H9 (cell line): ENCODE measurements around the gene CHAMP1. TPM values are rescaled to one million over a fixed set of nuclear protein-coding genes. Genes with fewer than 3 reads are reported as not detected.

Experiments
- DNase-seq: peaks from one replicate; pipeline ENCODE4 v3.0.0-alpha.2; 2017
- H2AFZ ChIP-seq: one replicate; pipeline ENCODE4 v1.6.1; 2013; ENCODE audit warnings: mild to moderate bottlenecking, low read length, control low read depth, moderate library complexity
- H2AK5ac ChIP-seq: 2 replicates; pipeline ENCODE4 v1.6.1; 2013; ENCODE audit warnings: low read length, control low read depth, mixed read lengths; ENCODE audit not compliant: insufficient read length
- H2BK120ac ChIP-seq: one replicate; pipeline ENCODE4 v1.6.1; 2013; ENCODE audit warnings: low read depth, mild to moderate bottlenecking, low read length, control low read depth, inconsistent platforms; ENCODE audit not compliant: poor library complexity, severe bottlenecking
- H2BK12ac ChIP-seq: 2 replicates; pipeline ENCODE4 v1.6.1; 2013; ENCODE audit warnings: low read length, control low read depth, mixed read lengths, low read depth; ENCODE audit not compliant: insufficient read length
- H2BK15ac ChIP-seq: 2 replicates; pipeline ENCODE4 v1.6.1; 2013; ENCODE audit warnings: low read depth, low read length, control low read depth
- H2BK20ac ChIP-seq: one replicate; pipeline ENCODE4 v1.6.1; 2013; ENCODE audit warnings: low read depth, mild to moderate bottlenecking, low read length, control low read depth, inconsistent platforms; ENCODE audit not compliant: poor library complexity, severe bottlenecking
- H2BK5ac ChIP-seq: 2 replicates; pipeline ENCODE4 v1.6.1; 2013; ENCODE audit warnings: low read length, control low read depth, mixed read lengths; ENCODE audit not compliant: insufficient read length
- H3K14ac ChIP-seq: 2 replicates; pipeline ENCODE4 v1.6.1; 2013; ENCODE audit warnings: low read length, control low read depth; ENCODE audit not compliant: insufficient read depth
- H3K18ac ChIP-seq: 2 replicates; pipeline ENCODE4 v1.6.1; 2013; ENCODE audit warnings: low read depth, mild to moderate bottlenecking, mixed read lengths, low read length, control low read depth; ENCODE audit not compliant: insufficient read length
- H3K23ac ChIP-seq: 2 replicates; pipeline ENCODE4 v1.6.1; 2013; ENCODE audit warnings: low read length, control low read depth, mixed read lengths, low read depth; ENCODE audit not compliant: insufficient read length
- H3K23me2 ChIP-seq: 2 replicates; pipeline ENCODE4 v1.6.1; 2013; ENCODE audit warnings: low read depth, mild to moderate bottlenecking, mixed read lengths, low read length, control low read depth; ENCODE audit not compliant: insufficient read length, poor library complexity, severe bottlenecking
- H3K27ac ChIP-seq: 2 replicates; pipeline ENCODE4 v1.5.1; 2013; ENCODE audit warnings: low read length, control low read depth, mixed read lengths, low read depth; ENCODE audit not compliant: insufficient read length
- H3K27me3 ChIP-seq: 2 replicates; pipeline ENCODE4 v1.6.1; 2013; ENCODE audit warnings: low read length, control low read depth, inconsistent platforms; ENCODE audit not compliant: insufficient read depth
- H3K4ac ChIP-seq: 2 replicates; pipeline ENCODE4 v1.6.1; 2013; ENCODE audit warnings: low read depth, mild to moderate bottlenecking, control low read depth, inconsistent platforms, low read length, moderate library complexity
- H3K4me1 ChIP-seq: 2 replicates; pipeline ENCODE4 v1.6.1; 2013; ENCODE audit warnings: low read length, control low read depth, inconsistent platforms; ENCODE audit not compliant: insufficient read depth
- H3K4me2 ChIP-seq: 2 replicates; pipeline ENCODE4 v1.6.1; 2013; ENCODE audit warnings: low read length, control low read depth, mixed read lengths; ENCODE audit not compliant: insufficient read length, insufficient read depth
- H3K56ac ChIP-seq: 2 replicates; pipeline ENCODE4 v1.6.1; 2013; ENCODE audit warnings: low read depth, mild to moderate bottlenecking, mixed read lengths, low read length, control low read depth; ENCODE audit not compliant: insufficient read length
- H3K79me1 ChIP-seq: 2 replicates; pipeline ENCODE4 v1.6.1; 2013; ENCODE audit warnings: low read depth, mild to moderate bottlenecking, moderate library complexity, low read length, control low read depth, inconsistent platforms; ENCODE audit not compliant: insufficient read depth, poor library complexity, severe bottlenecking
- H3K79me2 ChIP-seq: 2 replicates; pipeline ENCODE4 v1.6.1; 2013; ENCODE audit warnings: low read length, control low read depth, inconsistent platforms; ENCODE audit not compliant: insufficient read depth
- H3K9ac ChIP-seq: 2 replicates; pipeline ENCODE4 v1.6.1; 2013; ENCODE audit warnings: low read length, control low read depth, mixed read lengths; ENCODE audit not compliant: insufficient read length; ENCODE audit errors: extremely low read depth
- H3K9me3 ChIP-seq: one replicate; pipeline ENCODE4 v1.6.1; 2013; ENCODE audit warnings: low read depth, low read length, inconsistent platforms; ENCODE audit not compliant: control insufficient read depth
- H3T11ph ChIP-seq: one replicate; pipeline ENCODE4 v1.6.1; 2013; ENCODE audit warnings: mild to moderate bottlenecking, low read length, control low read depth, inconsistent platforms
- H4K20me1 ChIP-seq: one replicate; pipeline ENCODE4 v1.6.1; 2013; ENCODE audit not compliant: control insufficient read depth, insufficient read length, insufficient read depth
- H4K5ac ChIP-seq: 2 replicates; pipeline ENCODE4 v1.6.1; 2013; ENCODE audit warnings: low read depth, mild to moderate bottlenecking, mixed read lengths, low read length, control low read depth; ENCODE audit not compliant: insufficient read length
- H4K8ac ChIP-seq: replicated peaks from 2 replicates; pipeline ENCODE4 v1.6.1; 2013; ENCODE audit warnings: low read length, control low read depth, mixed read lengths, low read depth; ENCODE audit not compliant: insufficient read length
- H4K91ac ChIP-seq: 2 replicates; pipeline ENCODE4 v1.6.1; 2013; ENCODE audit warnings: low read depth, mild to moderate bottlenecking, moderate library complexity, mixed read lengths, low read length, control low read depth; ENCODE audit not compliant: insufficient read length
- H3K27ac Mint-ChIP-seq, 3 experiments: 2 replicates in 2 of 3; 3 replicates in 1 of 3; pipeline ENCODE4 v1.8.0; 2020 to 2021; ENCODE audit warnings: mixed read lengths in 3 of 3, mild to moderate bottlenecking in 1 of 3, moderate library complexity in 1 of 3
- H3K27me3 Mint-ChIP-seq: 2 replicates; pipeline ENCODE4 v1.8.0; 2021; ENCODE audit warnings: low read depth, mild to moderate bottlenecking, moderate library complexity, mixed read lengths
- H3K36me3 Mint-ChIP-seq, 3 experiments: 2 replicates in 2 of 3; 3 replicates in 1 of 3; pipeline ENCODE4 v1.8.0; 2020 to 2021; ENCODE audit warnings: low read depth in 3 of 3, mixed read lengths in 3 of 3; ENCODE audit not compliant: insufficient read depth in 1 of 3
- H3K4me1 Mint-ChIP-seq, 2 experiments: 2 replicates each; pipeline ENCODE4 v1.8.0; 2020; ENCODE audit warnings: mixed read lengths in 2 of 2
- H3K4me3 Mint-ChIP-seq, 2 experiments: 2 replicates in 1 of 2; 3 replicates in 1 of 2; pipeline ENCODE4 v1.8.0; 2020 to 2021; ENCODE audit warnings: mild to moderate bottlenecking in 2 of 2, mixed read lengths in 2 of 2, moderate library complexity in 1 of 2
- H3K9me3 Mint-ChIP-seq, 2 experiments: 2 replicates in 1 of 2; 3 replicates in 1 of 2; pipeline ENCODE4 v1.8.0; 2020; ENCODE audit warnings: mild to moderate bottlenecking in 2 of 2, mixed read lengths in 2 of 2, moderate library complexity in 1 of 2
- WGBS: extraction: QIAGEN DNeasy Blood & Tissue Kit; methylation state at CpG from one replicate; pipeline ENCODE4 v1.1.7; 2013; ENCODE audit warnings: missing lambda C conversion rate, low lambda C conversion rate, mixed read lengths; ENCODE audit not compliant: insufficient read length; ENCODE audit errors: extremely low coverage; 5-methylcytosine and 5-hydroxymethylcytosine counted together
- total RNA-seq: library from RNA; stranded (reverse); gene quantifications from 2 replicates; pipeline ENCODE4 v1.2.1, GENCODE V29; 2021
- TF ChIP-seq, protein P1 (sequence below): fragments of 200-600 bp; sonication (generic); conservative IDR thresholded peaks from 3 replicates; pipeline ENCODE4 v1.8.0; 2021; ENCODE audit warnings: antibody characterized with exemption, mild to moderate bottlenecking

CHAMP1 gene
- total RNA-seq, 1 experiment from 2014 or later, result 62.1 TPM

DNA sequence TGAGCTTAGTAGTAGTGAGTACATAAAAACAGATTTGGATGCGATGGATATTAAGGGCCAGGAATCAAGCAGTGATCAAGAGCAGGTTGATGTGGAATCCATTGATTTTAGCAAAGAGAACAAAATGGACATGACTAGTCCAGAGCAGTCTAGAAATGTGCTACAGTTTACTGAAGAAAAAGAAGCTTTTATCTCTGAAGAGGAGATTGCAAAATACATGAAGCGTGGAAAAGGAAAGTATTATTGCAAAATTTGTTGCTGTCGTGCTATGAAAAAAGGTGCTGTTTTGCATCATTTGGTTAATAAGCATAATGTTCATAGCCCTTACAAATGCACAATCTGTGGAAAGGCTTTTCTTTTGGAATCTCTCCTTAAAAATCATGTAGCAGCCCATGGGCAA is 11.4 kb downstream of the CHAMP1 start:
- Histone ChIP-seq H3K4ac (no peak overlapping the region), H3K4me1 (no peaks in the 10 kb centered on the region; the same call in 1 of the 2 replicates), H3K79me1 (no peaks in the 10 kb centered on the region), H4K20me1 (no peaks in the 10 kb centered on the region), H2BK20ac (no peak overlapping the region), H2AFZ (no peak overlapping the region), H2AK5ac (no peak overlapping the region), H2BK5ac (no peak overlapping the region), H3T11ph (no peak overlapping the region), H4K91ac (no peak overlapping the region), H3K79me2 (no peaks in the 10 kb centered on the region), H3K9me3 (no peaks in the 10 kb centered on the region), H3K9ac (no peak overlapping the region), H3K14ac (no peak overlapping the region), H3K23ac (no peak overlapping the region), H2BK12ac (no peak overlapping the region), H3K23me2 (no peaks in the 10 kb centered on the region), H3K56ac (no peak overlapping the region), H4K5ac (no peak overlapping the region), H3K27me3 (no peaks in the 10 kb centered on the region), H2BK120ac (no peak overlapping the region), H4K8ac (no peak overlapping the region), H3K4me2 (no peak overlapping the region), H3K27ac (no peak overlapping the region), H3K18ac (no peak overlapping the region), H2BK15ac (no peak overlapping the region)
- Mint-ChIP-seq H3K27ac (peak overlapping the region in 1 of 3 experiments; percentile 20; a peak in 2 of 7 replicates), H3K36me3 (peaks cover 35 to 63% (median 59%) of the 10 kb centered on the region in 3 experiments), H3K4me3 (no peak overlapping the region), H3K4me1 (peaks cover 6 to 7% of the 10 kb centered on the region in 2 experiments), H3K9me3 (no peaks in the 10 kb centered on the region), H3K27me3 (no peaks in the 10 kb centered on the region)
- no peak for DNase-seq
- WGBS, result no CpG with 5 or more reads among the region's 3 CpGs
- TF ChIP-seq, protein P1, sequence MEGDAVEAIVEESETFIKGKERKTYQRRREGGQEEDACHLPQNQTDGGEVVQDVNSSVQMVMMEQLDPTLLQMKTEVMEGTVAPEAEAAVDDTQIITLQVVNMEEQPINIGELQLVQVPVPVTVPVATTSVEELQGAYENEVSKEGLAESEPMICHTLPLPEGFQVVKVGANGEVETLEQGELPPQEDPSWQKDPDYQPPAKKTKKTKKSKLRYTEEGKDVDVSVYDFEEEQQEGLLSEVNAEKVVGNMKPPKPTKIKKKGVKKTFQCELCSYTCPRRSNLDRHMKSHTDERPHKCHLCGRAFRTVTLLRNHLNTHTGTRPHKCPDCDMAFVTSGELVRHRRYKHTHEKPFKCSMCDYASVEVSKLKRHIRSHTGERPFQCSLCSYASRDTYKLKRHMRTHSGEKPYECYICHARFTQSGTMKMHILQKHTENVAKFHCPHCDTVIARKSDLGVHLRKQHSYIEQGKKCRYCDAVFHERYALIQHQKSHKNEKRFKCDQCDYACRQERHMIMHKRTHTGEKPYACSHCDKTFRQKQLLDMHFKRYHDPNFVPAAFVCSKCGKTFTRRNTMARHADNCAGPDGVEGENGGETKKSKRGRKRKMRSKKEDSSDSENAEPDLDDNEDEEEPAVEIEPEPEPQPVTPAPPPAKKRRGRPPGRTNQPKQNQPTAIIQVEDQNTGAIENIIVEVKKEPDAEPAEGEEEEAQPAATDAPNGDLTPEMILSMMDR, result no peak
